Omental fat pad (tissue), 4 donors: ENCODE results near the gene AOX1. TPM values are rescaled to one million over a fixed set of nuclear protein-coding genes. Genes with fewer than 3 reads are reported as not detected.

Source experiments
- ATAC-seq: fragments of 150-250 bp; one replicate; pipeline ENCODE4 v1.9.1; 2016; ENCODE audit warnings: mild to moderate bottlenecking, moderate library complexity; ENCODE audit not compliant: low FRiP score
- DNase-seq: peaks from one replicate; pipeline ENCODE4 v3.0.0-alpha.2; 2019; ENCODE audit warnings: low spot score
- CTCF ChIP-seq, 3 donors: fragments of 450-650 bp; IDR thresholded peaks; one replicate each; pipeline ENCODE4 v1.5.1; 2016 to 2017; ENCODE audit warnings: antibody characterized with exemption in 3 of 3, mild to moderate bottlenecking in 3 of 3, moderate library complexity in 2 of 3
- total RNA-seq, 4 donors: library from RNA; depleted of rRNA; stranded (reverse); fragments of >200 nt; gene quantifications; one replicate each; pipeline ENCODE4 v1.1.0, GENCODE V29; 2016

Gene AOX1
- total RNA-seq, 4 donors from 2014 or later = 241 to 629 (median 321) TPM

GRCh38 chr2:200670751-200671150, 84.9 kb downstream of the AOX1 start:
- TF ChIP-seq CTCF (IDR thresholded peaks at IDR 0.05) = no peak
- DNase-seq = no peak
- no peak for ATAC-seq

- no peak for TF ChIP-seq CTCF (IDR thresholded peaks at IDR 0.05)
- no peak for DNase-seq
- no peak for ATAC-seq
Observed at GRCh38 chr2:200673191-200673590, 87.4 kb downstream of the AOX1 start.

GRCh38 chr2:200674837-200675236, 89.0 kb downstream of the AOX1 start:
- DNase-seq (no peak), ATAC-seq (no peak)
- no peak for TF ChIP-seq CTCF (IDR thresholded peaks at IDR 0.05)

- ATAC-seq (no peak), DNase-seq (no peak)
- no peak for TF ChIP-seq CTCF (IDR thresholded peaks at IDR 0.05)
Observed at GRCh38 chr2:200677171-200677570, 91.4 kb downstream of the AOX1 start.

- ATAC-seq (peak; percentile 64), DNase-seq (no peak)
- TF ChIP-seq CTCF (IDR thresholded peaks at IDR 0.05) = no peak
Observed at GRCh38 chr2:200677721-200678532, 92.1 kb downstream of the AOX1 start.

- TF ChIP-seq CTCF (IDR thresholded peaks at IDR 0.05) = no peak
- DNase-seq = no peak
- no peak for ATAC-seq
Observed at GRCh38 chr2:200679127-200679526, 93.3 kb downstream of the AOX1 start.

GRCh38 chr2:200679535-200679934, 93.7 kb downstream of the AOX1 start:
- ATAC-seq = no peak
- TF ChIP-seq CTCF (IDR thresholded peaks at IDR 0.05) = no peak
- no peak for DNase-seq
